K562 (cell line): Measurements from ENCODE around the gene MEIKIN. TPM values are rescaled to one million over a fixed set of nuclear protein-coding genes. Genes with fewer than 3 reads are reported as not detected.

ENCODE experiments used
- ATAC-seq: fragments of 200-7000 bp; cut with Tn5 transposase; 3 replicates; pipeline ENCODE4 v1.9.1; 2020; ENCODE audit warnings: moderate library complexity
- BruUV-seq: library from RNA; stranded (reverse); fragments of 400-500 nt; replicated peaks from 2 replicates; lab custom pipeline; 2021; lab: Mats Ljungman, UMichigan
- CTCF ChIA-PET: fragments of 300-600 bp; formaldehyde crosslinking; extraction: SDS; loops from one replicate; lab custom pipeline; 2021; ENCODE audit warnings: low intra/inter-chr PET ratio; lab: Yijun Ruan, JAX
- POLR2A ChIA-PET: fragments of 300-600, 350-650 bp; sonication (Branson Sonifier 250); formaldehyde crosslinking; extraction: SDS; loops from one replicate; lab custom pipeline; 2021; ENCODE audit warnings: antibody characterized with exemption, inconsistent platforms; lab: Yijun Ruan, JAX
- DNase-seq, 4 experiments: peaks; one replicate each; pipeline versions ENCODE4 v3.0.0 to v3.0.0-alpha.2; 2011 to 2018; ENCODE audit warnings: low spot score in 3 of 4, mixed read lengths in 3 of 4; ENCODE audit errors: extremely low read depth in 1 of 4
- FAIRE-seq: peaks from 2 replicates; lab custom pipeline; 2011; peaks lifted over from hg19 to GRCh38; lab: Jason Lieb, UNC
- H2AFZ ChIP-seq: 2 replicates; pipeline ENCODE4 v1.6.0; 2011; ENCODE audit warnings: low read depth, low read length, control low read depth, inconsistent platforms
- H3K27ac ChIP-seq: fragments of 200-600 bp; 3 replicates; pipeline ENCODE4 v1.8.0; 2011; ENCODE audit warnings: low read depth, mild to moderate bottlenecking, control low read depth, inconsistent platforms, low read length, moderate library complexity, mixed read lengths; ENCODE audit errors: extremely low read depth
- H3K27me3 ChIP-seq, 2 experiments: fragments of 300-600 bp in 1 of 2; 2 replicates in 1 of 2; 3 replicates in 1 of 2; pipeline versions ENCODE4 v1.6.0 to v1.8.0; 2011; ENCODE audit warnings: inconsistent platforms in 2 of 2, low read length in 2 of 2, mild to moderate bottlenecking in 1 of 2, mixed read lengths in 1 of 2, moderate library complexity in 1 of 2; ENCODE audit not compliant: control insufficient read depth in 2 of 2, insufficient read depth in 2 of 2
- H3K36me3 ChIP-seq: fragments of 300-600 bp; 3 replicates; pipeline ENCODE4 v1.8.0; 2011; ENCODE audit warnings: mild to moderate bottlenecking, low read length, inconsistent platforms; ENCODE audit not compliant: control insufficient read depth, insufficient read depth
- H3K4me1 ChIP-seq, 2 experiments: fragments of 200-600 bp in 1 of 2; replicated peaks in 1 of 2; 2 replicates in 1 of 2; 3 replicates in 1 of 2; pipeline versions ENCODE4 v1.5.1 to v1.8.0; 2011; ENCODE audit warnings: inconsistent platforms in 2 of 2, low read length in 2 of 2, mild to moderate bottlenecking in 1 of 2, mixed read lengths in 1 of 2, moderate library complexity in 1 of 2; ENCODE audit not compliant: control insufficient read depth in 2 of 2, insufficient read depth in 2 of 2
- H3K4me2 ChIP-seq: 2 replicates; pipeline ENCODE4 v1.6.1; 2011; ENCODE audit warnings: low read length, control low read depth, inconsistent platforms, mixed read lengths; ENCODE audit not compliant: insufficient read depth
- H3K4me3 ChIP-seq: fragments of 200-600 bp; sonication (generic), shearing (Covaris generic); 2 replicates; pipeline ENCODE4 v1.5.1; 2016; ENCODE audit warnings: control low read depth, inconsistent platforms
- H3K79me2 ChIP-seq: fragments of 200-600 bp; 3 replicates; pipeline ENCODE4 v1.8.0; 2011; ENCODE audit warnings: low read length, inconsistent platforms; ENCODE audit not compliant: control insufficient read depth, insufficient read depth
- H3K9ac ChIP-seq, 2 experiments: 2 replicates each; pipeline versions ENCODE4 v1.6.0 to v1.6.1; 2011; ENCODE audit warnings: low read depth in 2 of 2, low read length in 2 of 2, control low read depth in 1 of 2, inconsistent platforms in 1 of 2, mild to moderate bottlenecking in 1 of 2, mixed read lengths in 1 of 2; ENCODE audit not compliant: insufficient read depth in 1 of 2
- H3K9me1 ChIP-seq: one replicate; pipeline ENCODE4 v1.6.0; 2011; ENCODE audit warnings: inconsistent platforms, mild to moderate bottlenecking, low read length, moderate library complexity; ENCODE audit not compliant: control insufficient read depth, insufficient read depth
- H3K9me3 ChIP-seq: replicated peaks from 2 replicates; pipeline ENCODE4 v1.5.1; 2011; ENCODE audit warnings: low read depth, low read length, inconsistent platforms; ENCODE audit not compliant: control insufficient read depth, insufficient read depth
- H4K20me1 ChIP-seq: replicated peaks from 2 replicates; pipeline ENCODE4 v1.6.1; 2011; ENCODE audit warnings: low read length, inconsistent platforms, mixed read lengths; ENCODE audit not compliant: control insufficient read depth, insufficient read depth
- HLTF ChIP-seq: fragments of 450-650 bp; IDR thresholded peaks from 2 replicates; pipeline ENCODE4 v1.6.1; 2016
- WGBS: fragments of 100-300 bp; shearing (Covaris generic); methylation state at CpG from one replicate; pipeline ENCODE4 v1.1.6; 2016; ENCODE audit warnings: low coverage, mixed read lengths; ENCODE audit not compliant: insufficient coverage; ENCODE audit errors: missing lambda C conversion rate; 5-methylcytosine and 5-hydroxymethylcytosine counted together
- in situ Hi-C: fragments of 300-500 bp; cut with MboI; formaldehyde crosslinking; loops from 4 replicates; pipeline ENCODE4 v1.15.0; 2018; ENCODE audit warnings: inconsistent platforms, mixed read lengths
- intact Hi-C: fragments of 100-400 bp; cut with micrococcal nuclease; formaldehyde crosslinking; loops from 2 replicates; pipeline ENCODE4 v1.14.2; 2022
- polyA plus RNA-seq, 8 experiments: library from polyadenylated mRNA; depleted of rRNA in 4 of 8; stranded (reverse) in 5 of 8; unstranded in 3 of 8; fragments of >200 nt; fragmentation: Nextera tagmentation in 2 of 8; fragmentation: Illumina TruSeq in 1 of 8; extraction: Ambion mirVana in 2 of 8; extraction: Trizol in 1 of 8; gene quantifications; 2 replicates each; pipeline versions ENCODE4 v1.2.1 to v1.2.3, GENCODE V29; 2011 to 2014; ENCODE audit warnings: inconsistent platforms in 1 of 8, missing spikeins in 1 of 8
- total RNA-seq, 7 experiments: library from RNA; depleted of rRNA in 6 of 7; stranded (reverse); fragments of >200 nt in 6 of 7; fragmentation: Illumina TruSeq in 2 of 7; extraction: Trizol in 2 of 7; gene quantifications; 2 replicates each; pipeline versions ENCODE4 v1.2.1 to v1.2.3, GENCODE V29; 2011 to 2021; ENCODE audit warnings: low replicate concordance in 1 of 7
- TF ChIP-seq, protein P1 (sequence below), 2 experiments: fragments of 450-650 bp; formaldehyde crosslinking in 1 of 2; IDR thresholded peaks; 2 replicates each; pipeline versions ENCODE4 v1.4.0 to v1.6.1; 2014 to 2020; ENCODE audit warnings: mild to moderate bottlenecking in 2 of 2, borderline replicate concordance in 1 of 2, low read depth in 1 of 2

MEIKIN gene
- total and polyA plus RNA-seq, 9 of the 15 experiments (the other 6 are each of a cell fraction or from before 2014, with no cell fraction given), result 0.18 TPM; not detected in 8

- BruUV-seq, result no TSS peak
- Histone ChIP-seq H4K20me1 (no peaks in the 10 kb centered on the region), H3K4me1 (no peaks in the 10 kb centered on the region), H3K27ac (no peak overlapping the region), H2AFZ (no peak overlapping the region), H3K9ac (no peak overlapping the region), H3K4me3 (no peak overlapping the region), H3K36me3 (no peaks in the 10 kb centered on the region), H3K79me2 (no peaks in the 10 kb centered on the region), H3K27me3 (no peaks in the 10 kb centered on the region), H3K9me1 (no peaks in the 10 kb centered on the region), H3K4me2 (no peak overlapping the region), H3K9me3 (no peaks in the 10 kb centered on the region)
- CTCF ChIA-PET, result no interaction called here
- FAIRE-seq (no peak), DNase-seq (no peak), ATAC-seq (no peak)
- intact Hi-C loops (no loop called here), in situ Hi-C loops (no loop called here)
- POLR2A ChIA-PET, result interaction anchor here (1.4 kb wide), 1 partner anchor 16 kb away, joined by 5 read pairs; no protein-coding TSS in a partner anchor
- WGBS, result 31% methylated on average over 3 of the region's 3 CpGs
- TF ChIP-seq HLTF, result no peak
- TF ChIP-seq, protein P1, sequence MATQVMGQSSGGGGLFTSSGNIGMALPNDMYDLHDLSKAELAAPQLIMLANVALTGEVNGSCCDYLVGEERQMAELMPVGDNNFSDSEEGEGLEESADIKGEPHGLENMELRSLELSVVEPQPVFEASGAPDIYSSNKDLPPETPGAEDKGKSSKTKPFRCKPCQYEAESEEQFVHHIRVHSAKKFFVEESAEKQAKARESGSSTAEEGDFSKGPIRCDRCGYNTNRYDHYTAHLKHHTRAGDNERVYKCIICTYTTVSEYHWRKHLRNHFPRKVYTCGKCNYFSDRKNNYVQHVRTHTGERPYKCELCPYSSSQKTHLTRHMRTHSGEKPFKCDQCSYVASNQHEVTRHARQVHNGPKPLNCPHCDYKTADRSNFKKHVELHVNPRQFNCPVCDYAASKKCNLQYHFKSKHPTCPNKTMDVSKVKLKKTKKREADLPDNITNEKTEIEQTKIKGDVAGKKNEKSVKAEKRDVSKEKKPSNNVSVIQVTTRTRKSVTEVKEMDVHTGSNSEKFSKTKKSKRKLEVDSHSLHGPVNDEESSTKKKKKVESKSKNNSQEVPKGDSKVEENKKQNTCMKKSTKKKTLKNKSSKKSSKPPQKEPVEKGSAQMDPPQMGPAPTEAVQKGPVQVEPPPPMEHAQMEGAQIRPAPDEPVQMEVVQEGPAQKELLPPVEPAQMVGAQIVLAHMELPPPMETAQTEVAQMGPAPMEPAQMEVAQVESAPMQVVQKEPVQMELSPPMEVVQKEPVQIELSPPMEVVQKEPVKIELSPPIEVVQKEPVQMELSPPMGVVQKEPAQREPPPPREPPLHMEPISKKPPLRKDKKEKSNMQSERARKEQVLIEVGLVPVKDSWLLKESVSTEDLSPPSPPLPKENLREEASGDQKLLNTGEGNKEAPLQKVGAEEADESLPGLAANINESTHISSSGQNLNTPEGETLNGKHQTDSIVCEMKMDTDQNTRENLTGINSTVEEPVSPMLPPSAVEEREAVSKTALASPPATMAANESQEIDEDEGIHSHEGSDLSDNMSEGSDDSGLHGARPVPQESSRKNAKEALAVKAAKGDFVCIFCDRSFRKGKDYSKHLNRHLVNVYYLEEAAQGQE (IDR thresholded peaks at IDR 0.05; ENCODE audit: borderline replicate concordance), result peak; percentile 78
- TF ChIP-seq, protein P1 (CRISPR knock-in tag; IDR thresholded peaks at IDR 0.05; ENCODE audit: low read depth), result no peak
Observed at GRCh38 chr5:131952301-131952857, 6.9 kb upstream of the MEIKIN start.
